Effector memory CD4-positive, alpha-beta T cell (primary cell): ENCODE measurements around the gene PJA2.

Source experiments
- DNase-seq, 3 donors: peaks; one replicate each; pipeline ENCODE4 v3.0.0-alpha.2; 2020
- H3K27ac ChIP-seq: 2 replicates; pipeline ENCODE4 v1.7.0; 2013; ENCODE audit warnings: mild to moderate bottlenecking, low read length, moderate library complexity; ENCODE audit not compliant: insufficient read depth, poor library complexity, severe bottlenecking
- H3K27me3 ChIP-seq: replicated peaks from 2 replicates; pipeline ENCODE4 v1.7.0; 2013; ENCODE audit warnings: mild to moderate bottlenecking, low read length; ENCODE audit not compliant: insufficient read depth, control insufficient read depth, poor library complexity, severe bottlenecking
- H3K36me3 ChIP-seq: 2 replicates; pipeline ENCODE4 v1.7.0; 2013; ENCODE audit warnings: mild to moderate bottlenecking, low read length, moderate library complexity; ENCODE audit not compliant: control insufficient read depth, insufficient read depth
- H3K4me1 ChIP-seq: 2 replicates; pipeline ENCODE4 v1.7.0; 2013; ENCODE audit warnings: low read length, mild to moderate bottlenecking; ENCODE audit not compliant: control insufficient read depth, insufficient read depth, poor library complexity, severe bottlenecking
- H3K4me3 ChIP-seq: 2 replicates; pipeline ENCODE4 v1.7.0; 2013; ENCODE audit warnings: low read length, low read depth, mild to moderate bottlenecking; ENCODE audit not compliant: insufficient read depth, poor library complexity, severe bottlenecking
- H3K9me3 ChIP-seq: 2 replicates; pipeline ENCODE4 v1.7.0; 2013; ENCODE audit warnings: mild to moderate bottlenecking, low read length, moderate library complexity; ENCODE audit not compliant: control insufficient read depth
- total RNA-seq, 3 donors: gene quantifications; one replicate each; lab custom pipeline; 2026; lab: John Stamatoyannopoulos, UW

PJA2 gene, protein sequence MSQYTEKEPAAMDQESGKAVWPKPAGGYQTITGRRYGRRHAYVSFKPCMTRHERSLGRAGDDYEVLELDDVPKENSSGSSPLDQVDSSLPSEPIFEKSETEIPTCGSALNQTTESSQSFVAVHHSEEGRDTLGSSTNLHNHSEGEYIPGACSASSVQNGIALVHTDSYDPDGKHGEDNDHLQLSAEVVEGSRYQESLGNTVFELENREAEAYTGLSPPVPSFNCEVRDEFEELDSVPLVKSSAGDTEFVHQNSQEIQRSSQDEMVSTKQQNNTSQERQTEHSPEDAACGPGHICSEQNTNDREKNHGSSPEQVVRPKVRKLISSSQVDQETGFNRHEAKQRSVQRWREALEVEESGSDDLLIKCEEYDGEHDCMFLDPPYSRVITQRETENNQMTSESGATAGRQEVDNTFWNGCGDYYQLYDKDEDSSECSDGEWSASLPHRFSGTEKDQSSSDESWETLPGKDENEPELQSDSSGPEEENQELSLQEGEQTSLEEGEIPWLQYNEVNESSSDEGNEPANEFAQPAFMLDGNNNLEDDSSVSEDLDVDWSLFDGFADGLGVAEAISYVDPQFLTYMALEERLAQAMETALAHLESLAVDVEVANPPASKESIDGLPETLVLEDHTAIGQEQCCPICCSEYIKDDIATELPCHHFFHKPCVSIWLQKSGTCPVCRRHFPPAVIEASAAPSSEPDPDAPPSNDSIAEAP
- 146 to 183 (median 159) reads per million in 3 donors for total RNA-seq

- no peaks in the 10 kb centered on the region for H3K27me3 ChIP-seq
- peak; percentile 93 to 94 (median 94) for DNase-seq
- no peaks in the 10 kb centered on the region for H3K9me3 ChIP-seq
- H3K4me3 ChIP-seq = peak within 1 kb of the TSS; percentile 90
- peaks cover 15% of the 10 kb centered on the region for H3K4me1 ChIP-seq
- peak within 1 kb of the TSS; percentile 99 for H3K27ac ChIP-seq
- no peaks in the 10 kb centered on the region for H3K36me3 ChIP-seq
Observed at GRCh38 chr5:109409844-109410388, at the start of gene PJA2. Gene PJA2 (minus strand): TSS chr5:109409974. CDS start chr5:109383433, 26,541 bp downstream.

- Histone ChIP-seq H3K36me3 (no peaks in the 10 kb centered on the region), H3K27me3 (no peaks in the 10 kb centered on the region), H3K4me3 (no peak overlapping the region), H3K9me3 (no peaks in the 10 kb centered on the region), H3K4me1 (no peaks in the 10 kb centered on the region), H3K27ac (no peak overlapping the region)
- DNase-seq = no peak
Observed at GRCh38 chr5:109455598-109456096, 45.9 kb upstream of the PJA2 start.

GRCh38 chr5:109454731-109455505 lies 45.1 kb upstream of the PJA2 start:
- Histone ChIP-seq H3K9me3 (no peaks in the 10 kb centered on the region), H3K27ac (no peak overlapping the region), H3K4me1 (no peaks in the 10 kb centered on the region), H3K36me3 (no peaks in the 10 kb centered on the region), H3K4me3 (no peak overlapping the region), H3K27me3 (no peaks in the 10 kb centered on the region)
- DNase-seq = no peak

- H3K9me3 ChIP-seq = no peaks in the 10 kb centered on the region
- DNase-seq = no peak
- no peak overlapping the region for H3K27ac ChIP-seq
- no peaks in the 10 kb centered on the region for H3K27me3 ChIP-seq
- H3K36me3 ChIP-seq = no peaks in the 10 kb centered on the region
- H3K4me3 ChIP-seq = no peak overlapping the region
- H3K4me1 ChIP-seq = no peaks in the 10 kb centered on the region
Observed at GRCh38 chr5:109453251-109453650, 43.5 kb upstream of the PJA2 start.

DNA sequence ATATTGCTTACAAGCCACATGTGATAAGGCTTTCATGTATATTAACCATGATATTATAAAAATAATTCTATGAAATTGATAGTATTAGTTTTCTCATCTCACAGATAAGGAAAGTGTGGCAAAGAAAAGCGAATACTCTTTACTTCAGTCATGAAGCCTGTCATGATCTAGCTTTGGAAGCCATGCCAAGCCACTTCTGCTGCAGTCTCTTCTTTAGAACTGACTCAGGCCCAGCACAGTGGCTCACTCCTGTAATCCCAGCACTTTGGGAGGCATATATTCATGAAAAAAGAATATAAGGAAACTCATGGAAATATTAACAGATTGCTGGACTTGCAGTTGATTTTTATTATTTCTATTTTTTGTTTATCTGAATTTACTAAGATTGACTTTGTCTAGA lies 42.9 kb upstream of the PJA2 start:
- H3K27me3 ChIP-seq = no peaks in the 10 kb centered on the region
- H3K36me3 ChIP-seq = no peaks in the 10 kb centered on the region
- no peak overlapping the region for H3K4me3 ChIP-seq
- no peak overlapping the region for H3K27ac ChIP-seq
- DNase-seq = no peak
- no peaks in the 10 kb centered on the region for H3K9me3 ChIP-seq
- no peaks in the 10 kb centered on the region for H3K4me1 ChIP-seq

- Histone ChIP-seq H3K9me3 (no peaks in the 10 kb centered on the region), H3K36me3 (no peaks in the 10 kb centered on the region), H3K27me3 (no peaks in the 10 kb centered on the region)
Observed at GRCh38 chr5:109451146-109451545, 41.4 kb upstream of the PJA2 start.

GRCh38 chr5:109450129-109450877 lies 40.5 kb upstream of the PJA2 start:
- no peak overlapping the region for H3K4me3 ChIP-seq
- no peak for DNase-seq
- no peaks in the 10 kb centered on the region for H3K4me1 ChIP-seq
- no peak overlapping the region for H3K27ac ChIP-seq
- H3K36me3 ChIP-seq = no peaks in the 10 kb centered on the region
- no peaks in the 10 kb centered on the region for H3K27me3 ChIP-seq
- no peaks in the 10 kb centered on the region for H3K9me3 ChIP-seq

More at GRCh38 chr5:109451146-109451545, 41.4 kb upstream of the PJA2 start:
- DNase-seq = no peak
- Histone ChIP-seq H3K4me1 (no peaks in the 10 kb centered on the region), H3K4me3 (no peak overlapping the region), H3K27ac (no peak overlapping the region)

DNA sequence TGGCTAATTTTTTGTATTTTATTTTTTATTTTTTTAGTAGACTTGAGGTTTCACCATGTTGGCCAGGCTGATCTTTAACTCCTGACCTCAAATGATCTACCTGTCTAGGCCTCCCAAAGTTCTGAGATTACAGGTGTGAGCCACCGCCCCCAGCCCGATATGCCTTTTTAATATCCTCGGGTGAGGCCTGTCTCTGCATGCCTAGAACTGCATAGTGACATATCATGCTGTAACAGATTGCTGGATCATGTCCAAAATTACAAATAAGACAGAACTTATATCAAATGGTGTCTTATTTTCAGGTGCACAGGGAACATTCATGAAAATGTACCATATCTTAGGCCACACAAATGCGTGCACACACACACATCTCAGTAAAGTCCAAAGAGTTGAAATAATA lies 39.1 kb upstream of the PJA2 start:
- H3K9me3 ChIP-seq = no peaks in the 10 kb centered on the region
- no peaks in the 10 kb centered on the region for H3K36me3 ChIP-seq
- H3K4me1 ChIP-seq = no peaks in the 10 kb centered on the region
- DNase-seq = no peak
- H3K27ac ChIP-seq = no peak overlapping the region
- no peak overlapping the region for H3K4me3 ChIP-seq
- no peaks in the 10 kb centered on the region for H3K27me3 ChIP-seq

- no peak for DNase-seq
- no peaks in the 10 kb centered on the region for H3K36me3 ChIP-seq
- H3K9me3 ChIP-seq = no peaks in the 10 kb centered on the region
- H3K27ac ChIP-seq = no peak overlapping the region
- H3K27me3 ChIP-seq = no peaks in the 10 kb centered on the region
- H3K4me3 ChIP-seq = no peak overlapping the region
- H3K4me1 ChIP-seq = no peaks in the 10 kb centered on the region
Observed at GRCh38 chr5:109439590-109439989, 29.8 kb upstream of the PJA2 start.
